GM19035 (cell line): Measurements from ENCODE around the gene VAV2.
A peak's percentile ranks its signal among the peaks of the same experiment; 100 is the strongest.

Source experiments
- ATAC-seq: cut with Tn5 transposase; IDR thresholded peaks from one replicate; pipeline ENCODE4 v1.9.1; 2021; ENCODE audit not compliant: unreplicated experiment

VAV2 gene

GRCh38 chr9:133737774-133738639, 254.1 kb downstream of the VAV2 start, which contains the start of gene SARDH:
TSS of gene SARDH (minus strand) at chr9:133738352. CDS start at chr9:133734173, 4,179 bp downstream.
- ATAC-seq, result peak; percentile 44

GRCh38 chr9:133737071-133737773, 254.9 kb downstream of the VAV2 start:
- ATAC-seq, result no peak

DNA sequence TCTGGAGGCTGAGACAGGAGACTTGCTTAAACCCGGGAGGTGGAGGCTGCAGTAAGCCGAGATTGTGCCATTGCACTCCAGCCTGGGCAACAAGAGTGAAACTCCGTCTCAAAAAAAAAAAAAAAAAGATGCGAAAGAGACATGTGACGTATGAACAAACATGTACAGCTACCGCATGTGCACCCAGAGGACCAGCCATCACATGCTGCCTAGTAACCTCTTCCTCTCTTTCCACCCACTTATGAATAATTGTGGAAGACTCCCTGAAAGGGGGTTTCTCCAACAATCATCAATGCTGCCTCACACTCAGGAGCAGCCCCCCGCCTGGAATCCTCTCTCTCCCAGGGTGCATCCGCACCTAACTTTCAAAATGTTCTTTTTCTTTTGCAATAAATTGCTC, 256.2 kb downstream of the VAV2 start:
- ATAC-seq, result no peak

- ATAC-seq, result no peak
Observed at GRCh38 chr9:133735415-133735775, 256.7 kb downstream of the VAV2 start.

GRCh38 chr9:133734590-133735414, 257.3 kb downstream of the VAV2 start:
- no peak for ATAC-seq

DNA sequence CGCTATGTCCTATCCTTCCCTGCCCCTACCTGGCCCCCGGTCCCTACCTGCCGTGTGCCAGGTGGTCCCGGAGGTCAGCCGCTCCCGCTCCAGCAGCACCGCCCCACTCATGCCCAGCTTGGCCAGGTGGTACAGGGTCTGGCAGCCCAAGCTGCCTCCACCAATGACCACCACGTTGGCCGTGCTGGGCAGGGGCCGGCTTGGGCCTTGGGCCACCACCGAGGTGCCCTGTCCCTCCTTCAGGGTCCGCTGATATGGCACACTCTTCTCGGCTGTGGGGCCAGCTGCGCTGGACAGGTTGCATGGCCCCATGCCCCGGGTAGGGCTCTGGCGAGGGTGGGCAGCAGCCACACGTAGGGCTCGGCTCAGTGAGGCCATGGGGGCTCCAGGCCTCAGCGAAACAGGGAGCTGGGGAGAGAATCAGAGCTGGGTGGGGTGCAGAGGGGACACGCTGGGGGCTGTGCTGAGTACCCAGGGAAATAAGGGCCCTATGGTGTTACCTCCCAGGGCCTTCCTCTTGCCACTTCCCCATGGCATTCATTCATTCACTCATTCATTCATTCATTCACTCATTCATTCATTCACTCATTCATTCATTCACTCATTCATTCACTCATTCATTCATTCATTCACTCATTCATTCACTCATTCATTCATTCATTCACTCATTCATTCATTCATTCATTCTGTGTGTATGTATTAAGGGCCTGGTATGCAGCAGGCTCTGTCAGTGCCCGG, 258.2 kb downstream of the VAV2 start:
- no peak for ATAC-seq

DNA sequence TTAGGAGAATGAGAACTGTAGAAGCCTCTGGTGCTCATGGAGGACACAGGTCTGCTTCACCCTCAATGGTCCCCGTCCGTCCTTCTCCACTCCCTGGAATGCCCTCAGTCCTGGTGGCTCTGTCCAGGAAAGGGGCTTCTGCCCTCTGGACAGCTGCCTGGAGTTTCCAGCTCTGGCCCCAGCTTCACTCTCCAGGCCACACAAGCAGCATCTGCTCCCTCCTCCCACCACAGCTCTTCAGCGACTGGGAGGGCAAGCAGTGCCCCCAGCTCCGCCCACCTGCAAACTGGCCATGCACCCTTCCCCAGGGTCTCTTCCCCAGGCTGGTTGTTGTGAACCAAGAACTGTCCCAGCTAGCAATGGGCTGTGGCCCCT, 258.7 kb downstream of the VAV2 start:
- no peak for ATAC-seq

DNA sequence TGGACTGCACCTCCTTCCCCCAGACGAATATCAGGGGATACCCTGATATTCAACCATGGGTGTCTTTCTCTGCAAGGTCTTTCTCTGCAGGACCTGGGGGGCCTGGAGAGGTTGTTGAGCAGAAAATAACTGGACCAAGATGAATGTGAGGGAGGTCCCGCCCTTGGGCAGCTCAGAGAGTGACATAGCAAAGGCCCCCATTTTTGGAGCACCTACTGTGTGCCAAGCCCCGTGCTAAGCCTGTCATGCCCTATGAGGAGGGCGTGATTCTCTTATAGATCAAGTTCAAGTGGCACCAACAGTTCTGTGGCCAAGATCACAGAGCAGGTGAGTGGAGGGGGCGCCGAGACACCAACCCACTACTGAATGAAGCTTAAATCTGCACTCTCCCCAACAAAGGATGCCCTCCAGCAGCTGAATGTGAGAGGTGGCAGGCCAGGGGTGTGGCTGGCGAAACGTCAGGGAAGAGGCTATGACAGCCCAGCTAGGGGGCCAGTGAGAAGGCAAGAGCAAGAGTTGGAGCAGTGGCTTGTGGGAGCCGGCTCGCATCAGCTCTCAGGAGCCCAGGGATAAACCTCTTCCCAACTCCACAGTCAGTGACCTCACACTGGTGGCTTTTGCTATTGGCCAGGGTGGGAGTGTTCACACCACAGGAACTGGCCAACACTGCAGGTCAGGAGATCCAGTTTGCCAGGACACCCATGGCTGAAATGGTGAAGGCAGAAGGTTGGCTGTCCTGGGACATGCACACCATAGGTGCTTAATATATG, 259.3 kb downstream of the VAV2 start:
- ATAC-seq, result no peak

GRCh38 chr9:133731876-133732638, 260.1 kb downstream of the VAV2 start:
- ATAC-seq, result no peak

GRCh38 chr9:133730994-133731715, 261.0 kb downstream of the VAV2 start:
- no peak for ATAC-seq

DNA sequence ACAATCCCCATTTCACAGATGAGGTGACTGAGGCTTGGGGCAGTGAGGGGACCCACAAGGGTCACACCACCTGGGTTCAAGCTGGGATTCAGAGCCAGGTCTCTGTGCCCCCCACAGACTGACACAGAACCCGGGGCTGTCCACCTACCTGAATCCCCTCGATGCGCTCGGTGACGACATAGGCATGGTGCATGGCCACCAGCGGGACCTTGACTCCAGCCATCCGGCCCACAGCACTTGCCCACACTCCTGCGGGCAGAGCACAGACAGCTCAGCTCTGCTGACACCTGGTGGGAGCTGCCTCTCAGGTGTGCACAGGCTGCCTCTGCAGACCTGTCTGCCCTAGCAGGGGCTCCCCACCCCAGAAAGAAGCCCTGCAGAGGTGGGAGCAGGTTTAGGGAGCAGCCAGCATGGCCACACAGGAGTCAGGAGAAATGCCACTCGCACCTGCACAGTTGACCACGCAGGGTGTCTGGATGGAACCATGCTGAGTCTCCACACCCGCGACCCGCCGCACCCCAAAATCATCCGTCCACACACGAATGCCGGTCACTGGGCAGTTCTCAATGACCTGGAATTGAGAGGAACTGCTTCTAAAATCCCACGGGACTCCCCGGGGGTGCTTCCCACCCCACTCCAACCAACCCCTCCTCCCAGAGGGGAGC, 262.4 kb downstream of the VAV2 start:
- no peak for ATAC-seq

DNA sequence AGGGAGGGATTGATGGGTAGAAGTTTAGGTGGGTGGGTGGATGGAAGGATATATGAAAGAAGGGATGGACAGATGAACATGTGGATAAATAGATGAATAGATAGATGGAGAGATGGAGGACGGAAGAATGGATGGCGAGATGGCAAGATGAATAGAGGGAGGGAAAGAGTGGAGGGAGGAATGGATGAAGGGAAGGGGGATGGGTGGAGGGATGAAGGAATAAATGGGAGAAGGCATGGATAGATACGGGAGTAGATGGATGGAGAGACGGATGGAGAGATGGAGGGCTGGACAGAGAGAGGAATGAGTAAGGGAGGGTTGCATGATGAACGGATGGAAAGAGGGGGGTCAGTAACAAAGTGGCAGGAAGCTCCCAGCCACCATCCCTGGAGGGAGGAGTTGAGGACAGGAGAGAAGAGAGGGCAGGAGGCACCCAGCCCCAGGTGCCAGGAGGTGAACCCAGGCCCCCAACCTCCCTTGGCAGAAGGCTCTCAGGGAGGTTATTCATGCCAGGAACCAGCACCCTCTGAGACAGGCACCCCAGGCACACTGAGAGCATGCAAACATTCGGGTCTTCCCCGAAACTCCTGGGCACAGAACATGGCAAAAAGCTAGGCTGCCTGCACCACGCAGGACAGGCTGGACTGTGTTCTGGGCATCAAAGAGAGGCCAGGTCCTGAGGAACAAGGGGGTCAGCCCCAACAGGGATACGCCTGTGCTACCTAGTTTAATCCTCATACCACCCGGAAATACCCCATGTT, 263.1 kb downstream of the VAV2 start:
- ATAC-seq, result no peak

DNA sequence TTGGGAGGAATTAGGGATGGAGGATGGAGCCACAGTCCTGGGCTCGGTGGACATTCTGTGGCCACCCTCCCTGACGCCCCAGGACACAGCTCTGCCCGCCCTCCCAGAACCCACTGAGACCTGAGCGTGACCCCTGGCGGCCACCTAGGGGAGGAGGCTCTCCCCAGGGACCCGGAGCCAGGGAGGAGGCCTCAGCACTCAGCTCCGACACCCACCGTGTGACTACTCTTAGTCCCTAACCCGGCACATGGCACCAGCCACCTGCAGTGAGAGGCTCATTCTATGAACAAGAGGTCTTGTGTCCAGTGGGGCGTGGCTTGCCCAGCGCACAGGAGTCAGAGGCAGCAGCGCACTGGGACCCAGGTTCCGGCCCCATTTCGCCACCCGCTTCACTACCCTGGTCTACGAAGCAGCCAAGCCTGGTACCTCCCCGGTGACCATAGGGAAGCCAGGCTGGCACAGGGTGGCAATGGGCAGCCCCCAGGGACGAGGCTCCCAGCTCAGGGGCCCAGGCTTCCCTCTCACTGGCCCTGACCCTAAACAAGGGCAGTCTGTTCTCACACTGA, 264.2 kb downstream of the VAV2 start:
- no peak for ATAC-seq

DNA sequence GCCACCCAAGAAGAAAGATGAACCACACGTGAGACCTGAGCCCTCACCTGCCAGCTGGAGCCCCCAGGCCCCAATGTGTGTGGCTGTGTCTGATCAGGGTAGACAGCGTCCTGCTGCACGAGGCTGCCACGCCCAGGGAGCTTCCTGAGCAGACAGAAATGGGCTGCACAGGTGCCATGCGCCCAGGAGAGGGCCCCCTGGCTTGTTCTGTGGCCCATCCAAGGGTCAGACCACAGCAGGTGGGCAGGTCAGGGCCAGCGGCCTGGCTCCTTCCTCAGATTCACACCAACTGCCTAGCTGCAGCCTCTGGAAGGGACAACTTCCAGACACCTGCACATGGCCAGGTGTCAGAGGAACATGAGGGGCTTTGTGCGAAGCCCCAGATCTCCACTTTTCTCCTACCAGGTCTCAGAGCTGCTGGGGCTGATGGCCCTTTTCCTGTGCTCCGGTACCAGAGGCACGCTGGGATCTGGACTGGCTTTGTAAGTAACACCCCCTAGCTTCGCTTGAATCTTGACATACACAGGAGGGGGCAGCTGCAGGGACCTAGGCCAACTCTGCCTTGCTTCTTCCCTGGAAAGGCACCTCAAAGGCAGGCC, 264.7 kb downstream of the VAV2 start:
- no peak for ATAC-seq

DNA sequence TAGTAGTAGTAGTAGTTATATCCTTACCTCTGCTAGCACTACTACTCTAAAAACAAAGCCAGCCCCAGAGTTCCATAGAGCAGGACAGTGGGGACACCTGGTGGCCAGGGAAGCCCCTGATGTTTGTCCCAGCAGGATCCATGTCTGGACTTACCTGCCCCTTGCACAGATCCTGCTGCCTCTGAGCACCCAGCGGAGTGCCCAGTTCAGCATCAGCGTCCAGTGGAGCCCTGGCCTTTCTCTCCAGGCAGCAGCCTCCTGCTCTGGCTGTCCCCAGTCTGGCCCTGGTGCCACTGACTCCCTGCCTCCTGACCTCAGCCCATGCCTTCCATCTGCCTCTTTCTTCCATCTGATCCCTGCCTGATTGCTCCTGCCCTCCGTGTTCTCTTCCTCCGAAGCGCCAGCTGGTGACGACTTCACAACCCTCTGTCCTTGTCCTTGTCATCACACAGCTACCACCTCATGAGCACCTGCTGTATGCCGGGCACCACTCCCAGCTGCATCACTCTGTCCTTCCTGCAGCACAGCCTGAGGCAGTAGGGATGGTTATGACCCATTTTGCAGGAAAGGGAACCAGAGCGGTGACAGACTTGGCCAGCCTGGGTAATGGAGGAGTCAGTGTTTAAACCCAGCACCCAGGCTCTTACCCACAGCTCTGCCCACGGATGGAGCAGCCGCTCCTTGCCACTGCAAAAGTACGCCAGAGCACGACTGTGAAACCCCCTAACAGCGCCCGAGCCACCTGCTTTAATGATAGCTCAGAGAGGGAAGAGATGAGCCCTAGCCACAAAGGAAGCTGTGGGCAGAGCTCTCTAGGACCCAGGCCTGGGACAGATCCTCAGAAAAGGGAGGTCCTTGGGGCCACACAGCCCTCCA, 265.5 kb downstream of the VAV2 start:
- no peak for ATAC-seq

DNA sequence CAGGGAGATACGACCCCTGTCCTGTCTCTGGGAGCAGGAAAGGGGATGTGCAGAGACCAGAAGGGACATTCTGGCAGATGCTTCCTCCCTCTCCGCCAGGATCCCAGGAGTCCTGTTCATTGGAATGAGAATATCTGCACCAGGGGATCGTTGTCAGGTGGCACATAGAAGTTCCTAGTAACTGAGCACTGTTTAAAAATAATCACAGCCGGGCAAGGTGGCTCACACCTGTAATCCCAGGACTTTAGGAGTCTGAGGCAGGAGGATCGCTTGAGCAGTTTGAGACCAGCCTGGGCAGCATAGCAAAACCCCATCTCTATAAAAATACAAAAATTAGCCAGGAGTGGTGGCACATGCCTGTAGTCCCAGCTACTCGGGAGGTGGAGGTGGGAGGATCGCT, 266.2 kb downstream of the VAV2 start:
- ATAC-seq, result no peak
